Measurements from ENCODE around the gene GTF3C5. TPM values are rescaled to one million over a fixed set of nuclear protein-coding genes. Genes with fewer than 3 reads are reported as not detected.
"Not testable (repeated sequence)": the region's sequence is repeated elsewhere in the genome, so short reads cannot be mapped to it uniquely, and the experiment has no call there.

Gene GTF3C5
- total RNA-seq, 2 donors from 2014 or later, result 89.7 to 94.6 TPM

DNA sequence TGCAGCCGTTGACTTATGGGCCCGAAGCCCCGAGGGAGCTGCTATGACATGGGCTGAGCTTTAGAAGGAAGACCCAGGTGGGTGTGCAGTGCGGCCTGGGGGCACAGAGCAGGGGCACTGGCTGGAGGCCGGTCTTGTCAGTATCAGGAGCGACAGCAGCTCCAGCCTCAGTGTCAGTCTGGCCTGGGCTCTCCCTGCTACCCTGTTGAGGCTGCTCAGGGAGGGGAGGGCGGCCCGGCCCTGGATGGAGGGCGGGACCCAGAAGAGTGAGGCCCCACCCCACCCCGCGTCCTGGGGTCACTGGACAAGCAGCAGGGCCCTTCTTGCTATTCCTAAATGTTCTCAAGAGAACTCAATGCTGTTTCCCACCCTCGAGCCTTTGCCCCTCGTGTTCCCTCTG lies 34.3 kb upstream of the GTF3C5 start:
- no peaks in the 10 kb centered on the region for H3K9me3 ChIP-seq (ENCODE audit: control insufficient read depth, low read length)
- H3K4me3 ChIP-seq (ENCODE audit: low read length), result no peak overlapping the region
- TF ChIP-seq, protein P1, sequence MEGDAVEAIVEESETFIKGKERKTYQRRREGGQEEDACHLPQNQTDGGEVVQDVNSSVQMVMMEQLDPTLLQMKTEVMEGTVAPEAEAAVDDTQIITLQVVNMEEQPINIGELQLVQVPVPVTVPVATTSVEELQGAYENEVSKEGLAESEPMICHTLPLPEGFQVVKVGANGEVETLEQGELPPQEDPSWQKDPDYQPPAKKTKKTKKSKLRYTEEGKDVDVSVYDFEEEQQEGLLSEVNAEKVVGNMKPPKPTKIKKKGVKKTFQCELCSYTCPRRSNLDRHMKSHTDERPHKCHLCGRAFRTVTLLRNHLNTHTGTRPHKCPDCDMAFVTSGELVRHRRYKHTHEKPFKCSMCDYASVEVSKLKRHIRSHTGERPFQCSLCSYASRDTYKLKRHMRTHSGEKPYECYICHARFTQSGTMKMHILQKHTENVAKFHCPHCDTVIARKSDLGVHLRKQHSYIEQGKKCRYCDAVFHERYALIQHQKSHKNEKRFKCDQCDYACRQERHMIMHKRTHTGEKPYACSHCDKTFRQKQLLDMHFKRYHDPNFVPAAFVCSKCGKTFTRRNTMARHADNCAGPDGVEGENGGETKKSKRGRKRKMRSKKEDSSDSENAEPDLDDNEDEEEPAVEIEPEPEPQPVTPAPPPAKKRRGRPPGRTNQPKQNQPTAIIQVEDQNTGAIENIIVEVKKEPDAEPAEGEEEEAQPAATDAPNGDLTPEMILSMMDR (conservative IDR thresholded peaks at IDR 0.05), result no peak
- H3K36me3 ChIP-seq (ENCODE audit: control insufficient read depth, insufficient read depth, low read length), result no peaks in the 10 kb centered on the region
- Mint-ChIP-seq H3K36me3 (ENCODE audit: low read depth) (no peaks in the 10 kb centered on the region), H3K27ac (peak overlapping the region; percentile 25), H3K4me3 (no peak overlapping the region), H3K27me3 (ENCODE audit: insufficient read depth) (peaks cover 2% of the 10 kb centered on the region), H3K4me1 (peaks cover 54% of the 10 kb centered on the region), H3K9me3 (no peaks in the 10 kb centered on the region)
- no peak overlapping the region for H3K27ac ChIP-seq (ENCODE audit: low read depth, low read length)
- DNase-seq, result peak; percentile 53
- WGBS, 2 experiments (ENCODE audit: insufficient coverage in 1 of 2, insufficient read length in 1 of 2), result 81 to 93% methylated on average over 5 to 13 of the region's 13 CpGs
- H3K9ac ChIP-seq (ENCODE audit: extremely low read depth, low read length, poor library complexity, severe bottlenecking), result no peak overlapping the region
- peaks cover 8% of the 10 kb centered on the region for H3K4me1 ChIP-seq (ENCODE audit: control insufficient read depth, insufficient read depth, low read length)
- H3K27me3 ChIP-seq (ENCODE audit: control insufficient read depth, insufficient read depth, low read length, poor library complexity, severe bottlenecking), result no peaks in the 10 kb centered on the region

DNA sequence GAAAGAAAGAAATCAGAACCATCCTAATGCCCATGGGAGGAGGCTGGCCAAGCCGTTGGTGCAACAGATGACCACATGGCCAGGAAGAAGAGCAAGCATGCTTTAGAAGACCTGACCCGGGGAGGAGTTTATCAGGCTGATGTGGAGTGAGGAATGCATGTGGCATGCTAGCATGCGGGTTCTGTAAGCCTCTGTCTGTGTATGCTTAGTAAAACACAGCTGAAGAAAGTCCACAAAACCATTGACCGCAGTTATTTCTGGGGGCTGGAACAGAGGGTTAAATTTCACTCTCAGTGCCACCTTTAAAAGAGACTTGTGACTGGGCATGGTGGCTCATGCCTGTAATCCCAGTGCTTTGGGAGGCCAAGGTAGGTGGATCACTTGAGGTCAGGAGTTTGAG lies 33.2 kb upstream of the GTF3C5 start:
- Histone ChIP-seq H3K4me1 (ENCODE audit: control insufficient read depth, insufficient read depth, low read length) (no peaks in the 10 kb centered on the region), H3K27me3 (ENCODE audit: control insufficient read depth, insufficient read depth, low read length, poor library complexity, severe bottlenecking) (peaks cover 7% of the 10 kb centered on the region), H3K9ac (ENCODE audit: extremely low read depth, low read length, poor library complexity, severe bottlenecking) (no peak overlapping the region), H3K27ac (ENCODE audit: low read depth, low read length) (no peak overlapping the region), H3K9me3 (ENCODE audit: control insufficient read depth, low read length) (no peaks in the 10 kb centered on the region), H3K4me3 (ENCODE audit: low read length) (no peak overlapping the region), H3K36me3 (ENCODE audit: control insufficient read depth, insufficient read depth, low read length) (no peaks in the 10 kb centered on the region)
- Mint-ChIP-seq H3K27me3 (ENCODE audit: insufficient read depth) (peaks cover 10% of the 10 kb centered on the region), H3K9me3 (no peaks in the 10 kb centered on the region), H3K36me3 (ENCODE audit: low read depth) (no peaks in the 10 kb centered on the region), H3K27ac (no peak overlapping the region), H3K4me3 (no peak overlapping the region), H3K4me1 (peaks cover 43% of the 10 kb centered on the region)
- peak; percentile 59 for DNase-seq
- TF ChIP-seq, protein P1 (conservative IDR thresholded peaks at IDR 0.05), result no peak
- WGBS, 2 experiments (ENCODE audit: insufficient coverage in 1 of 2, insufficient read length in 1 of 2), result 82 to 90% methylated on average over 4 of the region's 4 CpGs

DNA sequence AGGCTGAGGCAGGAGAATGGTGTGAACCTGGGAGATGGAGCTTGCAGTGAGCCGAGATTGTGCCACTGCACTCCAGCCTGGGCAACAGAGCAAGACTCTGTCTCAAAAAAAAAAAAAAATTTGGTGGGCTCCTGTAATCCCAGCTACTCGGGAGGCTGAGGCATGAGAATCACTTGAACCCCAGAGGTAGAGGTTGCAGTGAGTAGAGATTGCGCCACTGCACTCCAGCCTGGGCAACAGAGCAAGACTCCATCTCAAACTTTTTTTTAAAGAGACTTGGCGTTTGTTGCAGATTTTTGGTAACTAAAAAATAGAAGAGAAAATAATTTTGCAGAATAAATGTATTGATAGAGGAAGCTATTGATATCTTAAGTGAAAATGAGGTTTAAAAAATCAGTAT lies 32.6 kb upstream of the GTF3C5 start:
- DNase-seq, result peak; percentile 3
- peaks cover 13% of the 10 kb centered on the region for H3K27me3 Mint-ChIP-seq (ENCODE audit: insufficient read depth)
- 99 to 100% methylated on average over 2 to 3 of the region's 4 CpGs for WGBS, 2 experiments (ENCODE audit: insufficient coverage in 1 of 2, insufficient read length in 1 of 2)

More for the DNA sequence above, 32.6 kb upstream of the GTF3C5 start:
- H3K9me3 ChIP-seq (ENCODE audit: control insufficient read depth, low read length); H3K4me3 Mint-ChIP-seq; H3K36me3 ChIP-seq (ENCODE audit: control insufficient read depth, insufficient read depth, low read length); H3K36me3 Mint-ChIP-seq (ENCODE audit: low read depth); H3K27ac Mint-ChIP-seq; H3K4me3 ChIP-seq (ENCODE audit: low read length); H3K9ac ChIP-seq (ENCODE audit: extremely low read depth, low read length, poor library complexity, severe bottlenecking); H3K4me1 ChIP-seq (ENCODE audit: control insufficient read depth, insufficient read depth, low read length); H3K9me3 Mint-ChIP-seq; H3K27ac ChIP-seq (ENCODE audit: low read depth, low read length): not testable (repeated sequence)
- peaks cover 44% of the 10 kb centered on the region for H3K4me1 Mint-ChIP-seq
- peaks cover 10% of the 10 kb centered on the region for H3K27me3 ChIP-seq (ENCODE audit: control insufficient read depth, insufficient read depth, low read length, poor library complexity, severe bottlenecking)

All from endodermal cell (in vitro differentiated cells).